GM10847 (cell line): ENCODE data around the gene KIAA0232.

Source experiments
- POLR2A ChIP-seq: IDR thresholded peaks from 2 replicates; pipeline ENCODE4 v1.6.1; 2011; ENCODE audit not compliant: insufficient read length; ENCODE audit errors: extremely low read depth

Gene KIAA0232, protein sequence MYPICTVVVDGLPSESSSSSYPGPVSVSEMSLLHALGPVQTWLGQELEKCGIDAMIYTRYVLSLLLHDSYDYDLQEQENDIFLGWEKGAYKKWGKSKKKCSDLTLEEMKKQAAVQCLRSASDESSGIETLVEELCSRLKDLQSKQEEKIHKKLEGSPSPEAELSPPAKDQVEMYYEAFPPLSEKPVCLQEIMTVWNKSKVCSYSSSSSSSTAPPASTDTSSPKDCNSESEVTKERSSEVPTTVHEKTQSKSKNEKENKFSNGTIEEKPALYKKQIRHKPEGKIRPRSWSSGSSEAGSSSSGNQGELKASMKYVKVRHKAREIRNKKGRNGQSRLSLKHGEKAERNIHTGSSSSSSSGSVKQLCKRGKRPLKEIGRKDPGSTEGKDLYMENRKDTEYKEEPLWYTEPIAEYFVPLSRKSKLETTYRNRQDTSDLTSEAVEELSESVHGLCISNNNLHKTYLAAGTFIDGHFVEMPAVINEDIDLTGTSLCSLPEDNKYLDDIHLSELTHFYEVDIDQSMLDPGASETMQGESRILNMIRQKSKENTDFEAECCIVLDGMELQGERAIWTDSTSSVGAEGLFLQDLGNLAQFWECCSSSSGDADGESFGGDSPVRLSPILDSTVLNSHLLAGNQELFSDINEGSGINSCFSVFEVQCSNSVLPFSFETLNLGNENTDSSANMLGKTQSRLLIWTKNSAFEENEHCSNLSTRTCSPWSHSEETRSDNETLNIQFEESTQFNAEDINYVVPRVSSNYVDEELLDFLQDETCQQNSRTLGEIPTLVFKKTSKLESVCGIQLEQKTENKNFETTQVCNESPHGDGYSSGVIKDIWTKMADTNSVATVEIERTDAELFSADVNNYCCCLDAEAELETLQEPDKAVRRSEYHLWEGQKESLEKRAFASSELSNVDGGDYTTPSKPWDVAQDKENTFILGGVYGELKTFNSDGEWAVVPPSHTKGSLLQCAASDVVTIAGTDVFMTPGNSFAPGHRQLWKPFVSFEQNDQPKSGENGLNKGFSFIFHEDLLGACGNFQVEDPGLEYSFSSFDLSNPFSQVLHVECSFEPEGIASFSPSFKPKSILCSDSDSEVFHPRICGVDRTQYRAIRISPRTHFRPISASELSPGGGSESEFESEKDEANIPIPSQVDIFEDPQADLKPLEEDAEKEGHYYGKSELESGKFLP (N-terminal part only)

DNA sequence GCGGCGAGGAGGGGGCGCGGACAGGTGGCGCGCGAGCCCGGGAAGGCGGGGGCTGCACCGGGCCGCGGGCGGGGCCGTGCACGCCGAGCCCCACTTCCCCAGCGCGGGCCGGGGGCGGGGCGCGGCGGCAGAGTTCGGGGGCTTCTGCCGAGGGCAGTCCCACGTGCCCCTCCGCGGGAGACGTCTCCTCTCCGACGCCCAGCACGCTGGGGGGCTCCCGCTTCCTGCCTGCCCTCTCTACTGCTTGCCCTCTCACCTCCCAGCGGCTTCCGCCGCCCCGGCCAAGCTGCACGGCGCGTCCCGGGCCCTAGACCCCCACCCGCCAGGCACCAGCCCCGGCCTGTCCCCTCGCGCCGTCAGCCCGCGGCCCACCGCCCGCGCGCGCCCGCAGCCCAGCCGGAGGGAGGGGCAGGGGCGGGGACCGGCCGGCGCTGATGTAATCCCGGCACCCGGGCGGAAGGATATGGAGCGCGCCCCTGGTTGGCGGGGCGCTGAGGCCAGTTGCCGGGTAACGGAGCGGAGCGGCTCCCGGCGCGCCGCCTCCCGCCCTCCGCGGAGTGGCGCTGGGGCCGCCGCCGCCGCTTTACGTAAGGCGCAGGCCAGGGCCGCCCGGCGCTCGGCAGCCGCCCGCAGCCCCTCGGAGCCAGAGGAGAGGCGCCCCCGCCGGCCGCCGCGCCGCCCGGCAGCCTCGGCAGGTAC, at the start of gene KIAA0232:
Gene KIAA0232, plus strand, starts transcription at position 581 of the 699 bp plus-strand sequence. CDS start 41,727 bp downstream, outside the sequence.
- TF ChIP-seq POLR2A: peak; percentile 41

DNA sequence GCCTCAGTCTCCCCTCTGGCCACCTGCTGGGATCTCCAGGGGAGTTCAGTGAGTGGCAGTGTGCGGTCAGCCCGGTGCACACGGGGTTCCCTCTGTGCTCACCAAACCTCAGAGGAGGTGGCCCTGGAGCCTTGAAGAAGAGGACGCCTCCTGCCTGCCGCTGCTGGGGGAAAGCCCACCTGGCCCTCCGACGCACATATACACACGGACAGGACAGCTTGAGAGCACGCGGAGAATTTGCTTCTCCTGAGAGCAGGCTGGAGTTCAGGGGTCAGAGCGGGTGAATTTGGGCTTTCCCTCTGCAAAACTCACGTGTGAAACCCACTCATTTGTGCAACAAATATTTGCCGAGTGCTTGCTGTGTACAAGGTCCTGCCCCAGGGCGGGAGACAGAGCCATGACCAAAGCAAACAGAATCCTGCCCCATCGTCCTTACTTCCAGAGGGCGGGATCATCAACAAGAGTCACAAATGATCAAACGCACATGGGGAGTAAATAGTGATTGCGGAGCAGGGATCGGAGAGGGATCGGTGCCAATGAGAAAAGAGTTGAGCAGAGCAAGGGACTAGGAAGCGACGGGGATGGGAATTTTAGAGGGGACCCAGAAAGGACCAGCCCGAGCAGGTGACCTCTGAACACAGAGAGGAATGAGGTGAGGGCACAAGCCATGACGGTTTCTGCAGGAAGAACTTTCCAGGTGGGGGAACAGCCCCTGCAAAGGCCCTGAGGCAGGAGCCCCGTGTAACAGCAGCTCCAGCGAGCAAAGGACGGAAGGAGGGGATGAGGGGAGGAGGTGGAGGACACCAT, 49.0 kb upstream of the KIAA0232 start:
- TF ChIP-seq POLR2A: no peak

DNA sequence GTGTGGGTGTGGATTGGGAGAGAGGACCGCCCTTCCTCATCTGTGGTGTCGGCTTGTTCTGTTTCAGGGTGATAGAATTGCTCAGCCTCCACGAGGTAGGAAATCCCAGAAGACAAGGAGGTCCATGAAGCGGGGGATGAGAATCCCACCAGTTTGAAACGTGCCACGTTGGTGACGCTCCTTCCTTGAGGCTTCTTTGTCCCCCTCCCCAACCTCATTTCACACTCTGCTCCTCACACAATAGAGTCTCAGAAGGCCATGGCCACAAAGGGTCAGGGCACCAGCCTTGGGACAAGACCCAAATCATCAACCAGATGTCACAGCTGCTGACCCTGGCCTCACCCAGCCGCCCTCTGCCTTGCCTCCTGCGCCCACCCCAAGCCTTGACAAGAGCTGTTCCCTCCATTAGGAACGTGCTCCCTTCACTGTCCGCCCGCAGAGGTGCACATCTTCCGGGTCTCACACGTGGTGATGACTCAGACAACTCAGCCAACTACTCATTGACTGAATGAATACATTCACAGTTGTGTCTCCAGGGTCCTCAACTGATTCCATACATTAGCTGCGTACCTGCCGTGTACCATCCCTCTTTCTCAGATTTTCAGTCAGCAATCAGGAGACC, 48.3 kb upstream of the KIAA0232 start:
- TF ChIP-seq POLR2A: no peak

DNA sequence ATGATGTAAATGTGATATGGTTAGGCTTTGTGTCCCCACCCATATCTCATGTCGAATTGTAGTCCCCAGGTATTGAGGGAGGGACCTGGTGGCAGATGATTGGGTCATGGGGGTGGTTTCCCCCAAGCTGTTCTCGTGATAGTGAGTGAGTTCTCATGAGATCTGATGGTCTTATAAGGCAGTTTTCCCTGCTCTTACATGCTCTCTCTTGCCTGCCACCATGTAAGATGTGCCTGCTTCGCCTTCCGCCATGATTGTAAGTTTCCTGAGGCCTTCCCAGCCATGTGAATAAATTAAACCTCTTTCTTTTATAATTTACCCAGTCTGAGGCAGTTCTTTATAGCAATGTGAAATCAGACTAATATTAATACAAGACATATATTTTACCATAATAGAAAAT, 42.6 kb upstream of the KIAA0232 start:
- no peak for TF ChIP-seq POLR2A

DNA sequence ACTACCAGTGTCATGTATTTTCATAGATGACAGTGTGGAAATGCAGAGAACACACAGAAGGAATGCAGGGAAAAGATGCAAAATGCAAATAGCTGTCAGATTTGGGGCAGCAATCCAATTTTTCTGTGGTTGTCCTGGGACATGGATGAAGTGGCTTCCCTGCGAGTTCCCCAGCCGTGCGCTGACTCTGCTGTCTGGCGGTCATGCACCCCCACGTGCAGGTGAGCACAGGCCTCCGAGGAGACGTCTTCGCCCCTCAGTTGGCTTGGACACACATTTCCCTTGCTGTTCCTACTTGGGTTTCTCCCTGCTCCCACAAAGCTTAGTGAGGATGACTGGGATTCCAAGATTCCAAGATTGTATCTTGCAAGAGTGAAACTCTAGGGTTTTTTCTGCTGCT, 42.2 kb upstream of the KIAA0232 start:
- TF ChIP-seq POLR2A: no peak

DNA sequence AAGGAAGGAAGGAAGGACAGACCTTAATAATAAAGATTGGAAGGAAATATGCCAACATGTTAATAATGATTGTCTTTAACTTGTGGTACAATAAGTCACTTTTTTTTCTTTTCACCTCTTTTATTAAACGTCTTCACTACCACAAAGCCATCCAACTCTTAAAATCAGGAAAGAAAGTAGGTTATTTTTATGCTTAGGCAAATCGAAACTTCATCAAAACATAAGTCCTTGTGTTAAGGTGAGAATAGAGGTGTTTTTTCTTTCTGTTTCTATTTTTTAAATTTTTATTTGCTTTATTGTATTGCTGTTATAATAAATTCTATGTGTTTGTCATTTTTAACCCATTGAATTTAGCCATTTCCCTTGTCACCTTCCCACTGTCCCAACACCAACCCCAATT, 40.0 kb upstream of the KIAA0232 start:
- TF ChIP-seq POLR2A: no peak

DNA sequence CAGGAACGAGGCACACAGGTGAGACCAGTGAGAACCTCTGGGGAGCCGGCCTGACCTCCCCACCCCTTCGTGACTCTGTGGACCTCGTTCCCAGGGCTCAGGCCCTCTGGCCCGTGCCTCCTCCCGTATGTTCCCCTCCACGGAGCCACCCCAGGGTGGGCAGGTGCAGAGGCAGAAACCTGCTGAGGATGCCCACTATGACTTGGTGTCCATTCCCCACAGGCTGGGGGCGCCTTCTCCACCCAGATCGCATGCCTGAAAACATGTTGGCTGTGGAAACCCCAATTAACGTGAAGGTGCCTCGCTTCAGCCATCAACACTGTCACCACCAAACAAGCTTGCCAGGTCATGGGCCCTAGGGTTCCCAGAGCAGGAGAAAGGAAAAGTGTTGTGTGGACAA, 39.5 kb upstream of the KIAA0232 start:
- no peak for TF ChIP-seq POLR2A

DNA sequence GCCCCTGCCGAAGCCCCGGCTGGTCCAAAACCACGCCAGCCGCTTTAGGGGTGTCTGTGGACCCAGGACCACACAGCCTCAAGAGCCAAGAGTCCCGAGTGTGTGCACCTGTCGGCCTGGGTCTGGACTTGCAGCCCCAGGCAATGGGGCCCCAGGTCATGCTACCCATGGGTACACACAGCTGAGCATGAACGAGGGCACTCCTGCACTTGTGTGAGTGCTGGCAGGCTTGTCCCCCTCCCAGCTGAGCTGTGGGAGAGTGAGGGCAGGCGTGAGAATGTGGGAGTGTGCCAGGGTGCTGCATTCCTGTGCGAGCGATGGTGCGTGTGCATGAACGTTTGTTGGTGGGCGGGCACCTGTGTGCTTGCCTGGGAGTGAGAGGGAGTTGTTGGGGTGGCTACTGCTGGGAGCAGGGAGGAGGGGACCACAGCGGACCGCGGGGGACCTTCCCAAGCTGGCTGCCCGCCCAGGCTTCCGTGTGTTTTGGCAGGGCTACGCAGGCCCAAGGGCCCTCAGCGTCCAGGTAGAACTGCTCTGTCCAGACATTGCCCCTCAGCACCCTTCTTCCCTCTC, 35.7 kb upstream of the KIAA0232 start:
- TF ChIP-seq POLR2A: no peak

DNA sequence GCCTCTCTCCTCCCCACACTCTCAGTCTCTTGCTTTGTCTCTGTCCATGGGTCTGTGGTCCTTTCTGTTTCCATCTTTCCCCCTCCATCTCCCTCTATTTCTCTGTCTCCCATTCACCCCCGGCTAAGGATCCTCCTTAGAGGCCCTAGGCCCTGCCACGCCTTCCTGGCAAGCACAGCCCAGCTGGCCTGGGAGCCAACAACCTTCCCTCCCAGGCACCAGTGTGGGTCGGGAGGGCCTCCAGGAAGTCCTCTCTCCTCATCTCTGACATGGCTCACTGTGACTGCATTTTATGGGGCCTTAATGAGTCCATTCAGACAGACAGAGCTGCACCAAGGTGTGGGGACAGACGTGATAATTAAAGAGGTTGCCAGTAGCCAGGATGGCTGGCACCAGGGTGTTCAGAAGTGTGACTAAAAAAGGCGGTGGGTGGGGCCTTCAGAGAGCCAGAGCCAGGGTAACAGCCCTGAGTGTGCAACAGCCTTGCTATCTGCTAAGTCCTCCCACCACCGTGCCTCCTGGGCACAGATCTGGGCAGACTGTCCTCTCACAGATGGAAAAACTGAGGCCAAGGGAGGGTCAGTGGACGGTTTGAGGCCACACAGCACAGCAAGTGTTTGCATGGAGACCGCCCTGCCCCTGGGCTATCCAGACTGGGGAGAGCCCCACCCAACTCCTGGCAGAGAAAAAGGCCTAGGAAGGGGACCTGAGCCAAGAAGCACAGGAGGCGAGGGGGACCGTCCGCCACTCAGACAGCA, 35.1 kb upstream of the KIAA0232 start:
- no peak for TF ChIP-seq POLR2A

DNA sequence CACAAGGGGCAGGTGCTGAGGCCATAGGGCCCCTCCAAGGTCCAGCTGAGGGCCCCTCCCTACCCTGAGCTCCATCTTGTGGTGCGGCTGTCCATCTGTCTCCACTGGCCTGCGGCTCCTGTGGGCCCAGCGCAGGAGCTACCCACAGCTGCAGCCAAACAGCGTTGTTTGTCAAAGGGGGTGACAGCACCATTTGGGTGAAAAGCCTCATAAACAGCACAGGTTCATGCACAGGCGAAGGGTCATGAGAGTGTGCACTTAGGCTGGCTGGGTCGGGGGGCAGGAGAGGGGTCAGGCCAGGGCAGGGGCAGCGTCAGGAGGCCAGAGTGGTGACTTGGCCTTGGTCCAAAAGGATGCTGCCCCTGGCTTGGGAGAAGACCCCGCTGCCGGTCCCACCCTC, 34.2 kb upstream of the KIAA0232 start:
- TF ChIP-seq POLR2A: no peak

DNA sequence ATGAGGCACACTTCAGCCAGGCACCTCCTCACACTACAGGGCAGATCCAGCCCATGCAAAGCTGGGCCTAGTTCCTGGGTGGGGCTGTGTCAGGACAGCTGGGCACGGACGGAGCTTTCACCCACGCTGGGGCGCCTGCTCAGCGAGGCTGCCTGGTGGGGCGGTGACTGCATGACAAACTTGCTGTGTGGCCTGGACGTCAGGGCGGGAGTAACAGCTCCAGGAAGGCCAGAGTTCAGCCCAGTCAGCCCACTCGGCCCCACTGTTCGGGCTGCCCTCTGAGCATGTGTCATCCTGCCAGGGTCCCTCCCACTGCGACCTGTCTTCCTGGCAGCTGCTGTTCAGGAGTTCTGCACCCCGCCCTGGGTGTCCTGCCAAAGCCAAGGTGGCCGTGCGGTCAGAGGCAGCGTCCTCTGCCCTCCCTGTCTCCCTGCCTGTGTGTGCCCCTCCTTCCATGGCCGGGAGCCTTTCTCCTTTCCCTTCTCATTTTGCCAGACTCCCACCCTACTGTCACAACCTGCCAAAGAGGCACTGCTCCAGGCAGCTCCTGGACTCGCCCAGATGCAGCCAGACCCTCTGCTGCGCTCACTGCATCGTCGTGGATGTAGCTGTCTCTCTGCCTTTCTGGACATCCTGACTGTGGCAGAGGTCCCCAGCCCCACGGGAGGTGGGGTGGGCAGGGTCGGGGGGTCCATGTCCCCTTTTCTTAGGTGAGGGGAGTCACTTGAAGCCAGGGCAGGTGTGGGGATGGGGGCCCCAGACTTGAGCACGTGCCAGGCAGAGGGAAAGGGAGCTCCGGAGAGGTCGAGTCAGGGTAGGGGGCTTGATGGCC, 33.0 kb upstream of the KIAA0232 start:
- no peak for TF ChIP-seq POLR2A
